ENCODE measurements around the gene MED6.

- TF ChIP-seq POLR2A (IDR thresholded peaks at IDR 0.05) (no peak), CTCF (IDR thresholded peaks at IDR 0.05) (no peak)
These were observed 47.9 kb upstream of the MED6 start for GRCh38 chr14:70648346-70648745.

Measured in adrenal gland (tissue), 5 donors.